NCI-H82 treated with DMSO at 0.1 percent for 48 hours (cell line): Measurements from ENCODE around the gene PRAF2.

Experiments used
- DNase-seq: peaks from one replicate; lab custom pipeline; 2025; ENCODE audit not compliant: unreplicated experiment; lab: John Stamatoyannopoulos, UW

The PRAF2 gene

GRCh38 chrX:49073601-49074575 is at the start of gene PRAF2:
TSS of gene PRAF2 (minus strand) at chrX:49074002. CDS start at chrX:49073987, 15 bp downstream.
- DNase-seq: peak; percentile 82

DNA sequence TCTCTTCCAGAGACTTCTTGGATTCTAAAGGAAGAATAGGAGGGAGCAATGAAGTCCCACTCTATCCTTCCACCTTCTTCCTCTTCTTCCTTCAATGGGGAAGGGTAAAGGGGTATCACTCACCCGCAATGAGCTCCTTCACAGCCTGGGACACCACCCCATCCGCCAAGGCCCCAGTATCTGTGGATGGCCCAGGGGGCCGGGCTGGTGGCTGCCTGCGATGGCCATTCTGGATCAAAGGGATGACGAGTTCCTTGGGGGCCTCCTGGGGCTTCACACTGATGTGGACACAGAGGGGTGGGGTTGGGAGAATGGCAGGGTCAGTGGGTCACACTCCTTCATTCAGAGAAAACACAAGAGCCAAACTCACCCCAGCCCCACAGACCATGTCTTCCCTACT is 48.7 kb upstream of the PRAF2 start:
- no peak for DNase-seq

- no peak for DNase-seq
Observed at GRCh38 chrX:49120091-49120490, 46.3 kb upstream of the PRAF2 start.

DNA sequence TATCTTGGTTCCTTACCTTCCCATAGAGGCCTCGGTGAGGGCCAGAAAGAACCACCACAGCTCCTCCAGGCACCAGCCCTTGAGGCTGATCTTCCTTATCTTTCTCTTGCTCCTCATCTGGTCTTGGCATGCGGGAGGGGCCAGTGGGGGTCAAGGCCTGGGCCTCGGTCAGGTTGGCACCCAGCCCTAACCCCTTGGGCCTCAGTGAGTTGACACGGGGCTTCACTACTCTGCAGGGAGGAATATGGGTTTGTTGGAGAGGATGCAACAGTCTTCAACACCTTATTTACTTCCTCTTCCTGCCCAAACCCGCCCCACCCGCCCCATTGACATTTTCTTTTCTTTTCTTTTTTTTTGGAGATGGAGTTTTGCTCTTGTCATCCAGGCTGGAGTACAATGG is 43.8 kb upstream of the PRAF2 start:
- DNase-seq: no peak

DNA sequence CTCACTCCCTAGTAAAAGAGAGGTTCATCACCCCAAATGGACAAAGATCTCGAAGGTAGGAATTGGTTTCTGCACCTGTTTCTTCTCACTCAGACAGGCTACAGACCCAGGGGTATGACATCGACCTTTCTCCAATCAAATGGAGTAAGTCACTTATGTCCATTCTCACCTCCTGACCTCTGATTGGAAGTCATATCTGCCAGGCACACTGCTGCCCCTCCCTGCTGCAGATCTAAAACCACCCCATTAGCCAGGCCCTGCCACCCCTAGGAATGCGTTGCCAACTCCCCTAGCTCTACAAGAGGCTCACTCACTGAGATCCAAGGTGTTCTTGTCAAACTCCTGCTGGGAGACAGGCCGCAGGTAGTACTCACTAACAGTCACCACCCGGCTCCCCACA is 42.9 kb upstream of the PRAF2 start:
- DNase-seq: no peak

DNA sequence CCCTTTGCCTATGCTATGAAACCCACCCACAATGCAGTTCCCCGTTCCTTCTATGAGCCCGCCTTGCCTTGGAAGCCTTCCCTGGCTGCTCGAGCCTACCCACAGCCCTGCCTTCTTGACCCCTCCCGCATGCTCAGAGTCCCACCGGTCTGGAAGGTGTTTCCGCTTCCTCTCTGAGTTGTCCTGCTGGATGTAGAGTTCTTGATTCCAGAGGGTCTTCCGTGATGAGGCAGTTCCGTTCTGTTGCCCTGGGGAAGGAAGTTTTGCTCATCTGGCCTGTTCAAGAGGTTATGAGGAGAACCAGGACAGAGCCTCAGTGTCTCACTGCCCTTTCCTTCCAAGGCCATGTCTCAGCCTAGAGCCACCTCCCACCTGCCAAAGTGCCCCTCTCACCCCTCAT is 42.3 kb upstream of the PRAF2 start:
- no peak for DNase-seq

GRCh38 chrX:49111791-49112190 is 38.0 kb upstream of the PRAF2 start:
- no peak for DNase-seq

DNA sequence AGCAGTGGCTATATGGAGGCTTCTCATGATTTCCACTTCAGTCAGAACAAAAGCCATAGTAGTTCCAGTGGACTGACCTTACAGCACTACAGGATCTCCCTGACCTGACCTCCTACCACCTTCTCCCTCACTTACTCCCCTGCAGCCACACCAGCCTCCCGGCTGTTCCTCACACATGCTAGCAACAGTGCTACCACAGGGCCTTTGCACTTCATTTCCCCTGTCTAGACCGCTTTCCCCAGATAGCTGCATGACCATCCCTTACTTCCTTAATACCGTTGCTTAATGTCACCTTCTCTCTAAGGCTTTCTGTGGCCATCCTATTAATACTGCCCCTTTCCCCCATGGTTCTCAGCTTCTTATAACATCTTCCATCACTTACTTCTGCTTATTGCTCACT is 36.6 kb upstream of the PRAF2 start:
- DNase-seq: no peak

GRCh38 chrX:49108641-49109040 is 34.8 kb upstream of the PRAF2 start:
- DNase-seq: no peak

DNA sequence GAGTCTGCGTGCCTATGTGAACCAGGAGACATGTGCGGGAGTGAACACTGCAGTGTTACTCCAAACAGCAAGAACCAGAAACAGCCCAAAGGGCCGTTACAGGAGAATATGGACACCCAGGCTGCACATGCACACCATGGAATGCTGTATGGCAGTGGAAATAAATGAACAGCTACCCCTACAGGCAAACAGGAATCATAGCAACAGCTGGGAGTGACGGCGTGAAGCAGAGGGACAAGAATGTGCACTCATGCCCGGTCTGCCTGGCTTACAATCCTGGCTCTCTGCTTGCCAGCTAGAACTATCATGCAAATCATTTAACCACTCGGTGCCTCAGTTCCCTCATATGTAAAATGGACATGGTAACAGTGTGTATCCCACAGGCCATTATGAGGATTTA is 33.1 kb upstream of the PRAF2 start:
- peak; percentile 17 for DNase-seq

GRCh38 chrX:49106296-49106695 is 32.5 kb upstream of the PRAF2 start:
- no peak for DNase-seq

DNA sequence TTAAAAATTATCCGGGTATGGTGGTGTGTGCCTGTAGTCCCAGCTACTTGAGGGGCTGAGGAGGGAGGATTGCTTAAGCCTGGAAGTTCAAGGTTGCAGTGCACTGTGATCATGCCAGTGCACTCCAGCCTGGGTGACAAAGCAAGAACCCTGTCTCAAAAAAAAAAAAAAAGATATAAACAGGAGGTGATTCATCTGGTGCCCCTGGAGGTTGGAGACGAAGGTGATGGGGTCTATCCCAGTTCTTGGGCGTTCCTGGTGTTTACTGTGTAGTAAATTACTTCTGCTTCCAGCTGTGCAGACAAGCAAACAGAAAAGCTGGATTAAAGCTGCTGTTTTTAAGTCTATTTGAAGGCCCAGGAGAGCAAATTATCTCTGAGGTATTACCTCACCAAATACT is 29.8 kb upstream of the PRAF2 start:
- no peak for DNase-seq

DNA sequence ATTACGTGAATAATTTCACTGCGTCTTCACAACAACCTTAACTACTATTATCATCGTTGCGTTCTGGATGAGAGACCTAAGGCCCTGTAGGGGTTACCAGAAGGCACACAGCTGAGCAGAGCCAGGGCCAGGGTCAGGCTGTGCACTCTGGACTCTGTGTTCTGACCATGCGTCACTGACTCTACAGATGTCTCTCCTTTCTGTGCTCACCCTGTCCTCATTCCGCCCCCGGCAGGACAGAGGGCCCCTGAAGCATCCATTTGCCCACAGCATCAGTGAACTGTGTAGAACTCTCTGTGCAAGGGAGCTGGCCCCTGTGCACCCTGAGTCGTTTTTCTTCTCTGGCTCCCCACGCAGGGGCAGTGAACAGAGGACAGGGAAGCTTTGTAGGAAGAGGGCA is 28.4 kb upstream of the PRAF2 start:
- DNase-seq: no peak

DNA sequence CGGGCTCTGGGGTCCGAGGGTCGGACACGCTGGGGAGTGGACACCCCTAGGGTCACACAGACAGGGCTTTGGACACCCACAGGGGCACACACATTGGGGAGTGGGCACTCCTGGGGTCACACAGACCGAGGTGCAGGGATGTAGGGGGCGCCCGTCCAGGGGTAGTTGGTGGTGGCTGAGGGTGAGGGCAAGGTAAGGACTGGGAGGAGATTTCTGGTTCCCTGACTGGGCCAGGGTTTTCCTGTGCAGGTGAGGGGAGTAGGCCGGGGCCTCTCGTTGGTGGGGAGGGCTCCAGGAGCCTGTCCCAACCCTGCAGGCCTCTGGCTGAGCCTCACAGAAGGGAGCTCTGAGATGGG is 27.8 kb upstream of the PRAF2 start:
- DNase-seq: no peak

GRCh38 chrX:49100704-49101628 is 27.2 kb upstream of the PRAF2 start:
- DNase-seq: peak; percentile 95

- no peak for DNase-seq
Observed at GRCh38 chrX:49096419-49096818, 22.6 kb upstream of the PRAF2 start.

GRCh38 chrX:49089553-49089952 is 15.8 kb upstream of the PRAF2 start:
- no peak for DNase-seq

DNA sequence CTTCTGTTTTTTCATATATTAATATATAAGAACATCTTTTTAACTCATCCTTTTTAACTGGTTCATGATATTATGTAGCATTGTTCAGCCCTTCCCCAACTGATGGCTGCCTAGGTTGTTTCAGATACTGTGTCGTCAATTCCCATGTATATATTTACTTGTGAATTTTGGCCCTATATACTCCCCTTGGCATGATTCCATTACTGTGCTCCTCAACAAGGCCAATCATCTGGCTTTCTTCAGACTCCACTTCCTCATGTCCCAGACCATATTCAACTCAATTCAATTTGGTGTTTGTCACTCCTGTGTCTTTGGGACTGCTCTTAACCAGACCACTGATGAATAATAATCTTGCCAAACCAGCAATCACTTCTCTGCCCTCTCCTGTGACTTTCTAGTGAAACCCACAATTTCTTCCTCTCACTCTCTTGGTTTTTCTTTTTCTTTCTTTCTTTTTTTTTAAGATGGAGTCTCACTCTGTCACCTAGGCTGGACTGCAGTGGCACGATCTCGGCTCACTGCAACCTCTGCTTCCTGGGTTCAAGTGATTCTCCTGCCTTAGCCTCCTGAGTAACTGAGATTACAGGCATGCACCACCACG is 8.6 kb upstream of the PRAF2 start:
- no peak for DNase-seq

GRCh38 chrX:49079489-49080428 is 6.0 kb upstream of the PRAF2 start, which contains the start of gene WDR45:
TSS of gene WDR45 (minus strand) at chrX:49079887. CDS start at chrX:49078095, 1,792 bp downstream.
- peak; percentile 10 for DNase-seq

DNA sequence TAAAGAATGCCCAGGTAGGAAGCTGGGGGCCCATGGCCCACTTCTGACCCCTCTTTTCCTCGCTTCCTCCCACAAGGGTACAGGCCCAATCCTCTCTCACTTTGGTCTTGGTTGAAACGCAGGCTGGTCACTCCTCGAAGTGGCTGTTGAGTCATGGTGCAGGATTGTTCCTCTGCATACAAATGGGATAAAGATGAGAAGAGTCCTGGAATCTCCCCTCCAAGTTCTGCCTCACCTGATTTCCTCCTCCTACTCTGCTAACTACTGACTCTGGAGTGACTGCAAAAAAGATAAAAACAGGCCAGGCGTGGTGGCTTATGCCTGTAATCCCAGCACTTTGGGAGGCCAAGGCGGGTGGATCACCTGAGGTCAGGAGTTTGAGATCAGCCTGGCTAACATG is 4.1 kb upstream of the PRAF2 start:
- no peak for DNase-seq
